Nephron progenitor cell (in vitro differentiated cells): ENCODE measurements around the gene CDC20.

Experiments used
- DNase-seq: peaks from one replicate; pipeline ENCODE4 v3.0.0; 2021
- H3K27ac Mint-ChIP-seq: 2 replicates; pipeline ENCODE4 v1.8.0; 2021; ENCODE audit warnings: mild to moderate bottlenecking, moderate library complexity, mixed read lengths
- H3K27me3 Mint-ChIP-seq: 2 replicates; pipeline ENCODE4 v1.8.0; 2021; ENCODE audit warnings: mild to moderate bottlenecking, low read depth, mixed read lengths; ENCODE audit not compliant: poor library complexity
- H3K36me3 Mint-ChIP-seq: 2 replicates; pipeline ENCODE4 v1.8.0; 2021; ENCODE audit warnings: low read depth, mixed read lengths
- H3K4me1 Mint-ChIP-seq: 2 replicates; pipeline ENCODE4 v1.8.0; 2021; ENCODE audit warnings: mixed read lengths
- H3K4me3 Mint-ChIP-seq: 2 replicates; pipeline ENCODE4 v1.8.0; 2021; ENCODE audit warnings: mild to moderate bottlenecking, moderate library complexity, mixed read lengths
- H3K9me3 Mint-ChIP-seq: 2 replicates; pipeline ENCODE4 v1.8.0; 2021; ENCODE audit warnings: mild to moderate bottlenecking, moderate library complexity, mixed read lengths
- TF ChIP-seq, protein P1 (sequence below): fragments of 200-600 bp; sonication (generic); IDR thresholded peaks from 2 replicates; pipeline ENCODE4 v1.5.0; 2021; ENCODE audit warnings: antibody characterized with exemption

The CDC20 gene

DNA sequence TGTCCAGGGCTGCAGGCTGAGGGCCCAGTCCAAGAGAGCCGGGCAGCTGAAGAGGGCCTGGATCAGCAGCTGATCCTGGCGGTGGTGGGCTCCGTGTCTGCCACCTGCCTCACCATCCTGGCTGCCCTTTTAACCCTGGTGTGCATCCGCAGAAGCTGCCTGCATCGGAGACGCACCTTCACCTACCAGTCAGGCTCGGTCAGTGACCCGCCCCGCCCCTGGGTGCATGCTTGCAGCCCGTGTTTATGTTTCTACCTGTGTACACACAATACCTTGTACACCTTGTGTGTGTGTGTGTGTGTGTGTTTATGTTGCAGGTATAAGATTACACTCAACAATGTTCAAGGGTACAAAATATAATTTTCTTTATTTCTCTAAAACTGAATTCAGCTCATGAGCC lies 45.0 kb upstream of the CDC20 start:
- no peak overlapping the region for H3K4me3 Mint-ChIP-seq
- no peaks in the 10 kb centered on the region for H3K36me3 Mint-ChIP-seq
- H3K9me3 Mint-ChIP-seq = no peaks in the 10 kb centered on the region
- DNase-seq = no peak
- TF ChIP-seq, protein P1, sequence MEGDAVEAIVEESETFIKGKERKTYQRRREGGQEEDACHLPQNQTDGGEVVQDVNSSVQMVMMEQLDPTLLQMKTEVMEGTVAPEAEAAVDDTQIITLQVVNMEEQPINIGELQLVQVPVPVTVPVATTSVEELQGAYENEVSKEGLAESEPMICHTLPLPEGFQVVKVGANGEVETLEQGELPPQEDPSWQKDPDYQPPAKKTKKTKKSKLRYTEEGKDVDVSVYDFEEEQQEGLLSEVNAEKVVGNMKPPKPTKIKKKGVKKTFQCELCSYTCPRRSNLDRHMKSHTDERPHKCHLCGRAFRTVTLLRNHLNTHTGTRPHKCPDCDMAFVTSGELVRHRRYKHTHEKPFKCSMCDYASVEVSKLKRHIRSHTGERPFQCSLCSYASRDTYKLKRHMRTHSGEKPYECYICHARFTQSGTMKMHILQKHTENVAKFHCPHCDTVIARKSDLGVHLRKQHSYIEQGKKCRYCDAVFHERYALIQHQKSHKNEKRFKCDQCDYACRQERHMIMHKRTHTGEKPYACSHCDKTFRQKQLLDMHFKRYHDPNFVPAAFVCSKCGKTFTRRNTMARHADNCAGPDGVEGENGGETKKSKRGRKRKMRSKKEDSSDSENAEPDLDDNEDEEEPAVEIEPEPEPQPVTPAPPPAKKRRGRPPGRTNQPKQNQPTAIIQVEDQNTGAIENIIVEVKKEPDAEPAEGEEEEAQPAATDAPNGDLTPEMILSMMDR = no peak
- no peak overlapping the region for H3K27ac Mint-ChIP-seq
- peaks cover 26% of the 10 kb centered on the region for H3K4me1 Mint-ChIP-seq
- H3K27me3 Mint-ChIP-seq = peaks cover 4% of the 10 kb centered on the region

DNA sequence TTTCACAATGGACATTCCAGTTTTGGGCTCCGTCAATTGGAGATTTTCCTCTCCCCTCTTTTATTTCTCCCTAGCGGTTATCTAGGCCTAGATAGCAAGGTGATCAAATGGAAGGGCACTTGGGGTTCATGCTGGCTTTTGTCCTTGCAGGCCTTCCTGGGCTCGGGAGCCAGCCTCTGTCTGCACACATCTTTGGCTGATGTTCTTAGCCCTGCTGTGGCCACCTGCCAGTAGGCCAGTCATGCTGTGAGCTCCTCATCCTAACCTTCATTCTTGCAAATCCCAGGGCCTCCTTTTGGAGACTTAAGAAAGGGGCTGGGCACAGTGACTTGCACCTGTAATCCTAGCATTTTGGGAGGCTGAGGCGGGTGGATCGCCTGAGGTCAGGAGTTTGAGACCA lies 44.5 kb upstream of the CDC20 start:
- no peak for DNase-seq
- H3K27ac Mint-ChIP-seq = no peak overlapping the region
- TF ChIP-seq, protein P1 = no peak
- H3K4me3 Mint-ChIP-seq = no peak overlapping the region
- peaks cover 26% of the 10 kb centered on the region for H3K4me1 Mint-ChIP-seq
- H3K36me3 Mint-ChIP-seq = no peaks in the 10 kb centered on the region
- H3K27me3 Mint-ChIP-seq = peaks cover 4% of the 10 kb centered on the region
- H3K9me3 Mint-ChIP-seq = no peaks in the 10 kb centered on the region

- no peak overlapping the region for H3K27ac Mint-ChIP-seq
- peaks cover 36% of the 10 kb centered on the region for H3K4me1 Mint-ChIP-seq
- no peaks in the 10 kb centered on the region for H3K9me3 Mint-ChIP-seq
- DNase-seq = no peak
- TF ChIP-seq, protein P1 = no peak
- H3K27me3 Mint-ChIP-seq = peaks cover 7% of the 10 kb centered on the region
- no peaks in the 10 kb centered on the region for H3K36me3 Mint-ChIP-seq
- H3K4me3 Mint-ChIP-seq = no peak overlapping the region
These were observed 43.3 kb upstream of the CDC20 start for GRCh38 chr1:43315481-43315880.

- Mint-ChIP-seq H3K36me3 (no peaks in the 10 kb centered on the region), H3K27me3 (peaks cover 7% of the 10 kb centered on the region), H3K27ac (no peak overlapping the region), H3K4me3 (no peak overlapping the region), H3K9me3 (no peaks in the 10 kb centered on the region), H3K4me1 (peaks cover 30% of the 10 kb centered on the region)
- DNase-seq = no peak
- TF ChIP-seq, protein P1 = no peak
These were observed 42.6 kb upstream of the CDC20 start for GRCh38 chr1:43315963-43316737.

- H3K4me3 Mint-ChIP-seq = no peak overlapping the region
- no peak for DNase-seq
These were observed 41.9 kb upstream of the CDC20 start for GRCh38 chr1:43316738-43317520.

More at GRCh38 chr1:43316738-43317520, 41.9 kb upstream of the CDC20 start:
- Mint-ChIP-seq H3K9me3 (no peaks in the 10 kb centered on the region), H3K4me1 (peaks cover 33% of the 10 kb centered on the region), H3K27ac (peak overlapping the region; percentile 58), H3K27me3 (peaks cover 9% of the 10 kb centered on the region), H3K36me3 (no peaks in the 10 kb centered on the region)
- TF ChIP-seq, protein P1 = no peak
